HG03571 (cell line): ENCODE data around the gene ZBTB22.
"Not testable (repeated sequence)": the region's sequence is repeated elsewhere in the genome, so short reads cannot be mapped to it uniquely, and the experiment has no call there.

Experiments used
- ATAC-seq: cut with Tn5 transposase; IDR thresholded peaks from one replicate; pipeline ENCODE4 v1.9.1; 2021; ENCODE audit not compliant: unreplicated experiment

Gene ZBTB22

GRCh38 chr6:33279971-33280511 lies 37.5 kb downstream of the ZBTB22 start:
- ATAC-seq = no peak

GRCh38 chr6:33279257-33279695 lies 38.3 kb downstream of the ZBTB22 start:
- ATAC-seq = no peak

- no peak for ATAC-seq
These were observed 38.7 kb downstream of the ZBTB22 start for GRCh38 chr6:33278810-33279209.

- no peak for ATAC-seq
These were observed 39.2 kb downstream of the ZBTB22 start for GRCh38 chr6:33278392-33278741.

GRCh38 chr6:33277663-33278391 lies 39.7 kb downstream of the ZBTB22 start:
- no peak for ATAC-seq

GRCh38 chr6:33276864-33277662 lies 40.5 kb downstream of the ZBTB22 start, which contains the start of gene B3GALT4:
TSS of gene B3GALT4 (plus strand) at chr6:33277123. CDS start at chr6:33277420, 297 bp downstream.
- ATAC-seq = peak; percentile 45

- no peak for ATAC-seq
These were observed 41.0 kb downstream of the ZBTB22 start for GRCh38 chr6:33276581-33276863.

GRCh38 chr6:33275795-33276580 lies 41.6 kb downstream of the ZBTB22 start:
- ATAC-seq = not testable (repeated sequence)

- no peak for ATAC-seq
These were observed 43.3 kb downstream of the ZBTB22 start for GRCh38 chr6:33273924-33274902.

GRCh38 chr6:33273129-33273923 lies 44.2 kb downstream of the ZBTB22 start:
- no peak for ATAC-seq

- ATAC-seq = peak; percentile 6
These were observed 45.0 kb downstream of the ZBTB22 start for GRCh38 chr6:33272275-33273128.

- ATAC-seq = peak; percentile 68
These were observed 45.9 kb downstream of the ZBTB22 start, which contains the start of the genes RPS18 and VPS52 for GRCh38 chr6:33271468-33272274. TSS of gene RPS18 (plus strand) at chr6:33272075. CDS start at chr6:33272120, 45 bp downstream. TSS of gene VPS52 (minus strand) at chr6:33271876. CDS start at chr6:33271675, 201 bp downstream.

- no peak for ATAC-seq
These were observed 46.5 kb downstream of the ZBTB22 start for GRCh38 chr6:33271117-33271467.
